ENCODE results near the gene LYL1.

The LYL1 gene

GRCh38 chr19:13071444-13072187 is 31.0 kb downstream of the LYL1 start:
- no peak for DNase-seq

DNA sequence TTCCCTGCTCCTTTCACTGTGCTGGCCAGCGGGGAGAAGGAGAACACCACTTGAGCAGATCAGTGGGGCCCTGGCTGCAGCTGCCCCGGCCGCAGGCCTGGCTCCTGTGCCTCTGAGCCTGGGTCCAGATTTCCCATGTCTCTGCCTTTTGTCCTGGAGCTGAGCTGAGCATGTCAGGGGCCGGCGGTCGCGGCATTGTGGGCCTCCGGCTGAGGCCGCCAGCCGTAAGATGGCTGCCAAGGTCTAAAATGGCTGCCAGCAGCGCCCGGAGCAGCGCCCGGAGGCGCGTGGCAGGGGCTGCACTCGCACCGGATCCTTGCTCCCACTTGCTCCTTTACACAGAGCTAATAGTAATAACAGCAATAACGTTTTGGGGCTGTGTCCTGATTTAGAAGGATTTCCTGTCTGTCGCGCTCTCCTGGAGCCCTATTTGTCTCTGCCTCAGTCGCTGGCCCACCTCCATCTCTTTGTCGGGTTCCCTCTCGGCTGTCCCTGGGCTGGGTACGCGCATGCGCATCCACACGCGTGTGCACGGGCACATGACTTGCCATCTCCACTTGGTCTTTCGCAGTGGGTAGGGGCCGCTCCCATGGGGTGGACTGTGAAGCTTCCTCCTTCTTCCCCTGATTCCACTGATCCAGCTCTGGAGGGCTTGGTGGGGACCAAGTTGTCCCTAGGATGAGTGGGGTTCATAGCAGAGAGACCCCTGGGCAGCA is 32.1 kb downstream of the LYL1 start:
- no peak for DNase-seq

DNA sequence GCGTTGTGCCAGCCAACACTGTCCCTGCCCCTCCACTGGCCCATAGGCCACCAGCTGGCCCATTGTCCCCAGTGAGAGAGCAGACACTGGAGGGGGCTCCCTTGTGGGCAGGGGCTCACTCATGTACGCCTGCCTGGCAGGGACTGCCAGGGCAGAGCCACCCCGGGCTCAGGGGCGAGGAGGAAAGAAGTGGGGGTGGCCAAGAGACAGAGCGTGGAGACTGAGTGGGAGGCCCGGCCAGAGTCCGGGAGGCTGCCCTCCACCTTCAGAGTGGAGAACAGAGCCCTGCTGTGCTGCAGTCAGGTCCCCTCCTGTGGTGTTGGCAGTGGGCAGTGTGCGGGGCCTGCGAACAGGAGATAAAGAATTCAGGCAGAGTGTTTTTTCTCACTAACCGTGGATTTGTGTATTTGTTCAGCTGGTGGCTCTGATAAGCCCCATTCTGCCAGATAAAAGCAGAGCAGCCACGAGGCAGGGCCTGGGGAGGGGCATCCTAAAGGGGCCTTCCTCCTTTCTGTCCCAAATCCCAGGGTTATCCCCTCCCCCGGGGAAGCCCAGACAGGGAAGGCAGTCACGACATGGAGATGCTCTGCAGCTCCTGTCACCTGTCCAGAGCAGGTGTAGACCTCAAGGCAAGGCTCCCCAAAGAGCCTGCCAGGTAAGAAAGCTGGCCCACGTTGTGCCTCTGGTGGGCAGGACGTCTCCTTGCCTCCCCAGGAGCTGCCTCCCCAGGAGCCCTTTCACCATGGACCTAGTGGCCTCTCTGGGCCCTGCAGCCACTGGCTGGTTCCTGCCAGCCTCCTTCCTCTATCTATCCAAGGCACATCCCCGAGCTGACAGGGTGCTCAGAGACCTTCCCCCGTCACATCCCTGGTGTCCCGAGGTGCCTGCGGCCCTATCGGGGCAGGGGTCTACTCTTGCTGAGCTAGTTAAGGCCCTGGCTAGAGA is 33.0 kb downstream of the LYL1 start:
- peak; percentile 29 for DNase-seq

DNA sequence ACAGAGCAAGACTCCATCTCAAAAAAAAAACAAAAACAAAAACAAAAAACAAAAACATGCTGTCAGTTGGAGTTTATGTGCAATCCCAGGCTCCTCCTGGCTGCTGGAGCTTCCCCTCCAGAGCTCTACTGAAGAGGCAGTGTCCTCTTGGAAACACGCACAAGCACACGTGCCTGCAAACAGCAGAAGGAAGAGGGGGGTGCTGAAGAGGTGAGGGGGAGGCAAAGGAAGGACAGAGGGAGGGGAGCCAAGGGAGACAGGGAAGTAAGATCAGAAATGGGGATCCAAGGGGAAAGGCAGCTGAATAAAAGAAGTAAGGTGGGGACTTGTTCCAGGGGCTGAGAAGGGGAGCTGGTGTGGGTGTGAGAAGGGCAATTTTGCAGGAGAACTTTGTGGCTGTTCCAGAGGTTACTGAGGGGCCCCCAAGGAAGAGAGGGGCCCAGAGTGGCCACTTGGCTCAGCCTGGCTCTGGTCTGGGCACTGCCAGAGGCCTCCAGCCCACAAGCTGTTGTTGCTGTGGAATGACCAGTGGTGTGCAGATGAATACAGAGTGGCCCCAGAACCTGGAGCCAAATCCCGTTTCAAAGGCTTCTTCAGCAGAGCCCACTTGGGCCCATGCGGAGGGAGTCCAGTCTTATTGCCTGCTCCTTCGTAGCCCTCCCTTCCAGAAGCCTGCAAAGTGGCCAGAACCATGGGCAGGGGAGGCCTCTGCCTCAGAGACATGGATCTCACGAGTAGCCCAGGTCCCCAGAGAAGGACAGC is 34.4 kb downstream of the LYL1 start:
- no peak for DNase-seq

DNA sequence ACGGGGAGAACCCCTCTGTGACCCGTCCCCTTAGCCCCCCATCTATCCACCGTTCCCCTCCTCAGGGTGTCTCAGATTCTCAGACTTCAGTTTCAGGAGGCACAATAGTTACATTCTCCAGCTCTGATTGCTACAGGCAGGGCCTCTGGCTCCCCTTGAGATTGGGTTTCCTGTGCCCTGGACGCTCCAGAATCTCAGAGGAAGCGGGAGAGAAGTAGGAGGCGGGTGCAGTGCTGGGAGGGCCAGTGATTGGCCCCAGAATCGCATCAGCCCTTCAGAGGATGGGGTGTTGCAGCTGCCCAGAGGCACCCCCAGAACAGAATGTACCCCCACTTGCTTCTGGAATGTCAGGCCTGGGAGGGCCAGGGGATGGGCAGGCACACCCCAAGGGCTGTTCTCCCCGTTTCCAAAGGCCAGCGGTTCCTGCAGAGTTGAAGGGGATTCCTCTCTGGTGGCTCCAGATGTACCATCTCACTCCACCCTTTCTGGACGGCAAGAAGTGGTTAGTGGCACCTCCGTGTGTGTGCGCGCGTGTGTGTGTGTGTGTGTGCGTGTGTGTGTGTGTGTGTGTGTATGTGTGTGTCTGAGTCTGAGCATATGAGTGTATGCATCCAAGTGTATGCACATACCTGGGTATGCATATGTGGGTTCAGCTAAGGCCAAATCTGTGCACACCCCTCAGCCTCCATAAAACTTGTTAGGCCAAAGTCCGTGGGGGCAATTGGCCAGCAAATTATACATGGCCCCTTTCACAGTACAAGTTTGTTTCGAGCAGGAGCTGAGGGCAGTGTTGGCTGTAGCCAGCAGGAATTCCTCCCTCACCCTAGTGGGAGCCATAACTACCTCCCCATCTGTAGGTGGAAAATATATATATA is 35.5 kb downstream of the LYL1 start:
- DNase-seq: no peak

DNA sequence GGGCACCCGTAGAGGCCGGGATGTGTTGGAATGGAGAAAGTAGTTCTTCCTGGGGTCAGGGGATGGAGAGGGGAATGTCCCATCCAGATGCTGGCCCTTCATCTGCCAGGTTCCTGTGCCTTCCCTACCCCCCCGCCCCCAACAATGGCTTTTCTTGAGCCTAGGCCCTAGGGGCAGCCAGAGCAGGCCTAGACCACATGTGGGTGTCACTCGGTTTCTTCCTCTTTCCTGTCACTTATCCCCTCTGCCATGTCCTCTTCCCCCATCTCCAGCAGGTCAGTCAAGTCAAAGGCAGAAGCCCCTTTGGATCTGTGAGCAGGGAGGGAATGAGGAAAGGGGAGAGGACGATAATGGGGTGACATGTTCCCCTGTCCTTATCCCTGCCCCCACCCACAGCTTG is 36.4 kb downstream of the LYL1 start:
- DNase-seq: no peak

DNA sequence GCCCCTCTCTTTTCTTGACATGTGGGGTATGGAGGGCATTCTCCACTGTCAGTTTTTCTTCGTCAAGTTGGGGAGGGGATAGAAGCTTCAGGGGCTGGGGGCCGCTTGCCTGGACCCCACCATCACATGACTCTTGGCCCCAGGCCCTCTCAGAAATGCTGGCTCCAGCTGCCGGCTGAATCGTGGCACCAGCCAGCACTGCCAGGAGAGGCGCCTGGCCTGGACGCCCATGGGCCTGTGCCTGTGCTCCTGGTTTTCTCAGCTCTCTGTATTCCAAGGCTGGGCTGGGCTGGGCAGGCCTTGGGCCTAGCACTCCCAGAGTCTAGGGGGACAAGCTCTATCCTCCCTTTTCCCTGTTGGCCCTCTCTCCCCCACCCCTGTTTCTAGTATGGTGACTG is 38.6 kb downstream of the LYL1 start:
- no peak for DNase-seq

DNA sequence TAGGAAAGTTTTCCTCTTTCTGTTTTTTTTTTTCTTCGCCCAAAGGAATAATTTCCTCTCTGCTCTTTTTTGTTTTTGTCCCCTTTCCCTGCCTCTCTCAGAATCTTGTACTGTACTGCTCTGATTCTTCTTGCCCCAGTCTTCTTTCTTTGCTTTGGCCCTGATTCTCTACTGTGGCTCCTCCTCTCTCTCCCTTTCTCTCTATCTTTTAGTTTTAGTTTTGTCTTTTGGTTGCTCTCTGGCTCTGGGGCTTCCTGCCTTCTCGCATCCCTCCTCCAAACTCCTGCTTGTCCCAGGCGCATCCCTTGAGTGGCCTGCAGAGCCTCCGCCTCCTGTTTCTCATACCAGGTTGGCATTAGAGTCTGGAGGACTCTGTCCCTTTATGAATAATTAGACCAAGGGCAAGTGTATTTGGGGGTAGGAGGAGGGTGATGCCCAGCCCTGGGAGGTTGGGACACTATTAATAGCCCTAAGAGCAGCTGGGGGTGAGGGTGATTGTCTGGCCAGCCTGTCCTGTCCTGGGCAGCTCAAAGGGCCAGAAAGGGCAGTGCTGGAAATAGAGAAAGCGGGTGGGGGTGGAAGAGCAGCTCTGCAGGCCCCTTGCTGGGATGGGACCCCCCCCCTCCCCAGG is 39.1 kb downstream of the LYL1 start:
- DNase-seq: no peak

- no peak for DNase-seq
Observed at GRCh38 chr19:13062317-13062716, 40.3 kb downstream of the LYL1 start.

GRCh38 chr19:13060964-13061927 is 41.4 kb downstream of the LYL1 start:
- DNase-seq: peak; percentile 61

- no peak for DNase-seq
Observed at GRCh38 chr19:13060233-13060963, 42.3 kb downstream of the LYL1 start.

GRCh38 chr19:13058951-13059660 is 43.6 kb downstream of the LYL1 start:
- DNase-seq: no peak

GRCh38 chr19:13057744-13058143 is 44.9 kb downstream of the LYL1 start:
- no peak for DNase-seq

DNA sequence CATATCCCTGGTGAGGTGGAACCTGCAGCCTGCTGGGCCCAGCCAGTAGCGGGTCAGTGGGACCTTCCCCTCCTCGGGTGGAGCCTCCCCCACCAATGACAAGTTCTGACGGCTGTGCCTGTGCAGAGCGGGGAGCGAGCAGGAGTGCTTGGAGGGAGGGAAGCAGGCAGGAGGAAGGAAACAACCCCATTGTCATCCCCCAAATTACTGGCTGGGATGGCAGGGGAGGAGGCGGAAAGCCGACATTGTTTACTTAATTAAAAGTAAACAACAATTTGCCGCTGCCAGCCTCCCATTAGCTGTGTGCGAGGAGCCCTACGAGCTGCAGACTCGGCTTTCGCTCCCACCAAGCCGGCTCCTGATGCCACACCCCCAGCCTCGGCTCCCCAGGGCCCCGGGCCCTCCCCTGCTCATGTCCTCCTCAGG is 45.5 kb downstream of the LYL1 start:
- DNase-seq: no peak

GRCh38 chr19:13056052-13056660 is 46.5 kb downstream of the LYL1 start:
- no peak for DNase-seq

GRCh38 chr19:13055213-13056051 is 47.2 kb downstream of the LYL1 start:
- no peak for DNase-seq

DNA sequence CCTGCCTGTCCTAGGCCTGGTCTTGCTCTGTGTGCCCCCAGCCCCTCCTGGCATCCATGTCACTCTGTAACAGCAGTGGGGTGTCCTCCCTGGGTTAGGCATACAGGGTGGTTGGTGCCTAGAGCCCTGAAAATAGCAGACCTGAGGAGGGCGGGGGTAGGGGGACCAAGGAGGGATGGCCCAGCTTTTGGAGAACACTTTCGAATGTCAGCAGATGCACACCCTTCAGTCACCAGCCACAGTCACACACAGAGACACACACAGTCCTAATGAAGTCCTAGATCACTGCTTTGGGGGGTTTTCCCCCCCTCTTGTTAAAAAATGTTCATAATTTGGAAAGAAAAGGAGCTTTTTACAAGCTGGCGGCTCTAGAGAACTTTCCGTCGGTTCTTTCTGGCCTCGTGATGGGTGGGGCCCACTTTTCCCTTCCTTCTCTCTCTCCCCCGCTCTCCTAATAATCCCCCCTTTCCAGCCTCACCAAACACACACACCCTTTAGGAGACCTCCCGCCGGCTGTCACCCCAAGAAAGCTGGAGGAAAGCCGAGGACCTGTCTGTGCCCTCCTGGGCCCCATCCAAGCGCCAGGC is 47.9 kb downstream of the LYL1 start:
- no peak for DNase-seq
